Naive thymus-derived CD8-positive, alpha-beta T cell (primary cell): ENCODE data around the gene ZNF483. TPM values are rescaled to one million over a fixed set of nuclear protein-coding genes. Genes with fewer than 3 reads are reported as not detected.
"Not testable (repeated sequence)": the region's sequence is repeated elsewhere in the genome, so short reads cannot be mapped to it uniquely, and the experiment has no call there.

Experiments
- ATAC-seq, 2 donors: fragments of 150-1000 bp; cut with Tn5 transposase in 1 of 2; sonication (Bioruptor Pico), chemical (Tn5 transposase) in 1 of 2; 1 replicate in 1 of 2; 2 replicates in 1 of 2; pipeline ENCODE4 v1.10.0; 2021; ENCODE audit warnings: mild to moderate bottlenecking in 2 of 2, moderate library complexity in 2 of 2
- POLR2A ChIA-PET: fragments of 350-600 bp; sonication (Branson Sonifier 250); formaldehyde crosslinking; loops from one replicate; lab custom pipeline; 2021; ENCODE audit warnings: antibody characterized with exemption; lab: Charles Lee
- DNase-seq, 10 donors: peaks; one replicate each; pipeline versions ENCODE4 v3.0.0 to v3.0.0-alpha.2; 2020 to 2022
- H3K27ac Mint-ChIP-seq, 10 donors: one replicate each; pipeline ENCODE4 v1.8.0; 2020 to 2022; ENCODE audit warnings: mild to moderate bottlenecking in 10 of 10, mixed read lengths in 10 of 10, moderate library complexity in 4 of 10, inconsistent platforms in 1 of 10
- H3K27me3 Mint-ChIP-seq, 5 donors: one replicate each; pipeline ENCODE4 v1.8.0; 2021 to 2022; ENCODE audit warnings: mixed read lengths in 5 of 5
- H3K36me3 Mint-ChIP-seq, 3 donors: one replicate each; pipeline ENCODE4 v1.8.0; 2020 to 2022; ENCODE audit warnings: mixed read lengths in 3 of 3, mild to moderate bottlenecking in 2 of 3, inconsistent platforms in 1 of 3
- H3K4me1 Mint-ChIP-seq, 4 donors: one replicate each; pipeline ENCODE4 v1.8.0; 2021 to 2022; ENCODE audit warnings: mixed read lengths in 4 of 4
- H3K4me3 Mint-ChIP-seq, 10 donors: one replicate each; pipeline ENCODE4 v1.8.0; 2020 to 2022; ENCODE audit warnings: mild to moderate bottlenecking in 10 of 10, mixed read lengths in 10 of 10, moderate library complexity in 6 of 10, inconsistent platforms in 1 of 10
- H3K9me3 Mint-ChIP-seq, 9 donors: one replicate each; pipeline ENCODE4 v1.8.0; 2020 to 2022; ENCODE audit warnings: mixed read lengths in 9 of 9, mild to moderate bottlenecking in 3 of 9, inconsistent platforms in 1 of 9, moderate library complexity in 1 of 9
- polyA plus RNA-seq, 3 donors: library from polyadenylated mRNA; unstranded; fragments of 300-500 nt; fragmentation: Illumina TruSeq; gene quantifications; one replicate each; pipeline ENCODE4 v1.2.3, GENCODE V29; 2021
- total RNA-seq, 8 experiments: library from RNA in 2 of 8; stranded (reverse) in 2 of 8; gene quantifications; one replicate each; pipeline ENCODE4 v1.2.3 and lab custom pipeline; 2021 to 2026

The ZNF483 gene
- total and polyA plus RNA-seq, 5 experiments from 2014 or later: 2.0 to 19.4 (median 8.5) TPM

GRCh38 chr9:111599092-111599954 is 74.3 kb downstream of the ZNF483 start, which contains the start of gene PTGR1:
Gene PTGR1, minus strand, starts transcription at chr9:111599647. Its CDS starts 2,225 bp downstream, at chr9:111597422.
- Mint-ChIP-seq H3K4me3 (peak within 1 kb of the TSS; percentile 77 to 94 (median 90)), H3K27me3 (peaks cover 22 to 42% (median 40%) of the 10 kb centered on the region in 5 donors), H3K27ac (peak within 1 kb of the TSS in 2 of 10 donors; percentile 25 to 31), H3K36me3 (no peaks in the 10 kb centered on the region), H3K4me1 (peaks cover 12 to 28% (median 21%) of the 10 kb centered on the region in 4 donors), H3K9me3 (no peaks in the 10 kb centered on the region)
- peak in 4 of 10 donors; percentile 13 to 32 (median 17) for DNase-seq
- POLR2A ChIA-PET: interaction anchor here (2.2 kb wide), 1 partner anchor 476 kb away, joined by 9 read pairs; no protein-coding TSS in a partner anchor
- peak in 1 of 2 donors; percentile 14 for ATAC-seq

GRCh38 chr9:111599955-111600343 is 75.0 kb downstream of the ZNF483 start:
- peaks cover 22 to 42% (median 40%) of the 10 kb centered on the region in 5 donors for H3K27me3 Mint-ChIP-seq
- H3K27ac Mint-ChIP-seq: no peak overlapping the region
- POLR2A ChIA-PET: interaction anchor here (2.2 kb wide), 1 partner anchor 475 kb away, joined by 9 read pairs; no protein-coding TSS in a partner anchor
- no peaks in the 10 kb centered on the region for H3K36me3 Mint-ChIP-seq
- peaks cover 12 to 28% (median 21%) of the 10 kb centered on the region in 4 donors for H3K4me1 Mint-ChIP-seq
- peak overlapping the region in 9 of 10 donors; percentile 80 to 92 (median 88) for H3K4me3 Mint-ChIP-seq
- ATAC-seq: no peak
- DNase-seq: peak in 3 of 10 donors; percentile 3 to 17 (median 3)
- H3K9me3 Mint-ChIP-seq: no peaks in the 10 kb centered on the region

GRCh38 chr9:111601237-111602018 is 76.4 kb downstream of the ZNF483 start:
- peaks cover 12 to 28% (median 21%) of the 10 kb centered on the region in 4 donors for H3K4me1 Mint-ChIP-seq
- POLR2A ChIA-PET: no interaction called here
- H3K9me3 Mint-ChIP-seq: no peaks in the 10 kb centered on the region
- H3K4me3 Mint-ChIP-seq: peak overlapping the region in 4 of 10 donors; percentile 13 to 39 (median 28)
- no peaks in the 10 kb centered on the region for H3K36me3 Mint-ChIP-seq
- ATAC-seq: no peak
- no peak overlapping the region for H3K27ac Mint-ChIP-seq
- H3K27me3 Mint-ChIP-seq: peaks cover 22 to 42% (median 34%) of the 10 kb centered on the region in 5 donors
- DNase-seq: peak in 1 of 10 donors; percentile 1

GRCh38 chr9:111603041-111603440 is 78.1 kb downstream of the ZNF483 start:
- Mint-ChIP-seq H3K4me3 (peak overlapping the region in 1 of 10 donors; percentile 58), H3K27ac (no peak overlapping the region), H3K4me1 (peaks cover 10 to 21% (median 15%) of the 10 kb centered on the region in 4 donors), H3K9me3 (no peaks in the 10 kb centered on the region), H3K27me3 (peaks cover 17 to 34% (median 29%) of the 10 kb centered on the region in 5 donors), H3K36me3 (no peaks in the 10 kb centered on the region)
- POLR2A ChIA-PET: no interaction called here
- ATAC-seq: no peak
- DNase-seq: no peak

GRCh38 chr9:111604054-111604615 is 79.2 kb downstream of the ZNF483 start:
- DNase-seq (no peak), ATAC-seq (no peak)
- H3K9me3 Mint-ChIP-seq: no peaks in the 10 kb centered on the region
- H3K36me3 Mint-ChIP-seq: no peaks in the 10 kb centered on the region
- POLR2A ChIA-PET: no interaction called here
- no peak overlapping the region for H3K4me3 Mint-ChIP-seq
- H3K27ac Mint-ChIP-seq: no peak overlapping the region
- H3K4me1 Mint-ChIP-seq: peaks cover 6 to 10% (median 8%) of the 10 kb centered on the region in 4 donors
- H3K27me3 Mint-ChIP-seq: peaks cover 16 to 29% (median 25%) of the 10 kb centered on the region in 5 donors

- Mint-ChIP-seq H3K36me3 (no peaks in the 10 kb centered on the region), H3K27me3 (peaks cover 14 to 29% (median 22%) of the 10 kb centered on the region in 5 donors), H3K4me1 (peaks cover 0 to under 1% (median under 1%) of the 10 kb centered on the region in 4 donors), H3K4me3 (no peak overlapping the region), H3K27ac (no peak overlapping the region), H3K9me3 (no peaks in the 10 kb centered on the region)
- POLR2A ChIA-PET: no interaction called here
- ATAC-seq (no peak), DNase-seq (no peak)
Observed at GRCh38 chr9:111605041-111605559, 80.1 kb downstream of the ZNF483 start.

- Mint-ChIP-seq H3K27ac (no peak overlapping the region), H3K4me3 (no peak overlapping the region), H3K27me3 (peaks cover 22 to 54% (median 39%) of the 10 kb centered on the region in 5 donors), H3K9me3 (no peaks in the 10 kb centered on the region), H3K4me1 (no peaks in the 10 kb centered on the region), H3K36me3 (no peaks in the 10 kb centered on the region)
- DNase-seq (no peak), ATAC-seq (no peak)
- POLR2A ChIA-PET: no interaction called here
Observed at GRCh38 chr9:111610149-111610548, 85.2 kb downstream of the ZNF483 start.

GRCh38 chr9:111610845-111611244 is 85.9 kb downstream of the ZNF483 start:
- POLR2A ChIA-PET: no interaction called here
- peaks cover 20 to 57% (median 38%) of the 10 kb centered on the region in 5 donors for H3K27me3 Mint-ChIP-seq
- no peak overlapping the region for H3K27ac Mint-ChIP-seq
- no peaks in the 10 kb centered on the region for H3K4me1 Mint-ChIP-seq
- ATAC-seq: no peak
- H3K9me3 Mint-ChIP-seq: no peaks in the 10 kb centered on the region
- no peaks in the 10 kb centered on the region for H3K36me3 Mint-ChIP-seq
- no peak for DNase-seq
- H3K4me3 Mint-ChIP-seq: no peak overlapping the region

GRCh38 chr9:111613436-111614040 is 88.6 kb downstream of the ZNF483 start:
- POLR2A ChIA-PET: no interaction called here
- Mint-ChIP-seq H3K27ac (no peak overlapping the region), H3K36me3 (no peaks in the 10 kb centered on the region), H3K9me3 (no peaks in the 10 kb centered on the region), H3K4me1 (no peaks in the 10 kb centered on the region), H3K27me3 (peaks cover 18 to 66% (median 42%) of the 10 kb centered on the region in 5 donors), H3K4me3 (no peak overlapping the region)
- DNase-seq: no peak
- ATAC-seq: no peak

- no peak overlapping the region for H3K27ac Mint-ChIP-seq
- POLR2A ChIA-PET: no interaction called here
- no peaks in the 10 kb centered on the region for H3K4me1 Mint-ChIP-seq
- H3K4me3 Mint-ChIP-seq: no peak overlapping the region
- H3K27me3 Mint-ChIP-seq: peaks cover 10 to 42% (median 33%) of the 10 kb centered on the region in 5 donors
- no peaks in the 10 kb centered on the region for H3K9me3 Mint-ChIP-seq
- ATAC-seq: no peak
- H3K36me3 Mint-ChIP-seq: no peaks in the 10 kb centered on the region
- DNase-seq: no peak
Observed at GRCh38 chr9:111615928-111616327, 90.9 kb downstream of the ZNF483 start.

GRCh38 chr9:111617349-111617748 is 92.4 kb downstream of the ZNF483 start:
- H3K4me1 Mint-ChIP-seq, H3K36me3 Mint-ChIP-seq, H3K4me3 Mint-ChIP-seq, POLR2A ChIA-PET, H3K27ac Mint-ChIP-seq, ATAC-seq, DNase-seq, H3K9me3 Mint-ChIP-seq: not testable (repeated sequence)
- H3K27me3 Mint-ChIP-seq: peaks cover 12 to 35% (median 25%) of the 10 kb centered on the region in 5 donors
